HG03575 (cell line): Measurements from ENCODE around the gene IGF2BP3.

ENCODE experiments used
- ATAC-seq: cut with Tn5 transposase; IDR thresholded peaks from one replicate; pipeline ENCODE4 v1.9.1; 2021; ENCODE audit not compliant: unreplicated experiment, insufficient number of reproducible peaks, low FRiP score; ENCODE audit errors: extremely low read depth

The IGF2BP3 gene

GRCh38 chr7:23393636-23394035, 76.7 kb downstream of the IGF2BP3 start:
- ATAC-seq = no peak

- ATAC-seq = no peak
Observed at GRCh38 chr7:23389701-23390100, 80.6 kb downstream of the IGF2BP3 start.

GRCh38 chr7:23387583-23387982, 82.7 kb downstream of the IGF2BP3 start:
- ATAC-seq = no peak

- no peak for ATAC-seq
Observed at GRCh38 chr7:23385140-23385539, 85.2 kb downstream of the IGF2BP3 start.

GRCh38 chr7:23383225-23383624, 87.1 kb downstream of the IGF2BP3 start:
- ATAC-seq = no peak

- ATAC-seq = no peak
Observed at GRCh38 chr7:23380961-23381360, 89.3 kb downstream of the IGF2BP3 start.

- ATAC-seq = no peak
Observed at GRCh38 chr7:23380556-23380955, 89.7 kb downstream of the IGF2BP3 start.

- ATAC-seq = no peak
Observed at GRCh38 chr7:23378996-23379395, 91.3 kb downstream of the IGF2BP3 start.

GRCh38 chr7:23377134-23377533, 93.2 kb downstream of the IGF2BP3 start:
- no peak for ATAC-seq

- no peak for ATAC-seq
Observed at GRCh38 chr7:23373151-23374004, 96.9 kb downstream of the IGF2BP3 start.

- ATAC-seq = no peak
Observed at GRCh38 chr7:23372611-23373010, 97.7 kb downstream of the IGF2BP3 start.

- no peak for ATAC-seq
Observed at GRCh38 chr7:23371654-23372053, 98.6 kb downstream of the IGF2BP3 start.

- no peak for ATAC-seq
Observed at GRCh38 chr7:23369695-23370404, 100.4 kb downstream of the IGF2BP3 start.

- no peak for ATAC-seq
Observed at GRCh38 chr7:23369100-23369499, 101.2 kb downstream of the IGF2BP3 start.

GRCh38 chr7:23358152-23358674, 112.1 kb downstream of the IGF2BP3 start:
- ATAC-seq = no peak

GRCh38 chr7:23357190-23358093, 112.8 kb downstream of the IGF2BP3 start:
- ATAC-seq = no peak

- ATAC-seq = no peak
Observed at GRCh38 chr7:23356726-23357125, 113.6 kb downstream of the IGF2BP3 start.

- ATAC-seq = no peak
Observed at GRCh38 chr7:23356168-23356567, 114.1 kb downstream of the IGF2BP3 start.

GRCh38 chr7:23353172-23353571, 117.1 kb downstream of the IGF2BP3 start:
- no peak for ATAC-seq
